HUES64 (cell line): Measurements from ENCODE around the gene EFHD1. TPM values are rescaled to one million over a fixed set of nuclear protein-coding genes. Genes with fewer than 3 reads are reported as not detected.
A peak's percentile ranks its signal among the peaks of the same experiment; 100 is the strongest.

Experiments
- H3K27ac ChIP-seq: 2 replicates; pipeline ENCODE4 v1.7.0; 2013; ENCODE audit warnings: low read depth, low read length, inconsistent platforms
- H3K27me3 ChIP-seq: 2 replicates; pipeline ENCODE4 v1.6.1; 2013; ENCODE audit warnings: mild to moderate bottlenecking, low read length; ENCODE audit not compliant: insufficient read depth
- H3K36me3 ChIP-seq: 2 replicates; pipeline ENCODE4 v1.6.1; 2013; ENCODE audit warnings: mild to moderate bottlenecking, low read length; ENCODE audit not compliant: insufficient read depth
- H3K4me1 ChIP-seq: 2 replicates; pipeline ENCODE4 v1.6.1; 2013; ENCODE audit warnings: mild to moderate bottlenecking, low read length, moderate library complexity; ENCODE audit not compliant: insufficient read depth
- H3K4me3 ChIP-seq: 2 replicates; pipeline ENCODE4 v1.5.1; 2013; ENCODE audit warnings: mild to moderate bottlenecking, low read length, moderate library complexity
- H3K9ac ChIP-seq: 2 replicates; pipeline ENCODE4 v1.6.1; 2013; ENCODE audit warnings: mild to moderate bottlenecking, low read depth, low read length
- H3K9me3 ChIP-seq: 2 replicates; pipeline ENCODE4 v1.6.1; 2013; ENCODE audit warnings: low read depth, low read length; ENCODE audit not compliant: insufficient read depth
- WGBS: fragments of 150-250, 120-280 bp; methylation state at CpG from one replicate; pipeline ENCODE4 v1.1.7; 2013; ENCODE audit warnings: missing lambda C conversion rate; 5-methylcytosine and 5-hydroxymethylcytosine counted together
- polyA plus RNA-seq, 2 experiments: library from polyadenylated mRNA; stranded (reverse); fragments of 50-300 nt; gene quantifications; one replicate each; pipeline ENCODE4 v1.2.3, GENCODE V29; 2013

EFHD1 gene
- polyA plus RNA-seq (2013, experiment 1 of 2), result 2.6 TPM
- 3.9 TPM for polyA plus RNA-seq (2013, experiment 2 of 2)

GRCh38 chr2:232633413-232634205 is at the start of gene EFHD1:
Gene EFHD1 (plus strand): TSS chr2:232633604. CDS start chr2:232633705, 101 bp downstream.
- Histone ChIP-seq H3K36me3 (no peaks in the 10 kb centered on the region), H3K4me1 (peaks cover 5% of the 10 kb centered on the region; the same call in 1 of the 2 replicates), H3K27ac (no peak within 1 kb of the TSS), H3K27me3 (peaks cover 65% of the 10 kb centered on the region), H3K9ac (peak within 1 kb of the TSS; percentile 64), H3K4me3 (peak within 1 kb of the TSS; percentile 76), H3K9me3 (no peaks in the 10 kb centered on the region)
- under 1% methylated on average over 90 of the region's 90 CpGs for WGBS

- Histone ChIP-seq H3K36me3 (peaks cover 33% of the 10 kb centered on the region), H3K27me3 (no peaks in the 10 kb centered on the region), H3K27ac (no peak overlapping the region), H3K9me3 (no peaks in the 10 kb centered on the region), H3K9ac (no peak overlapping the region), H3K4me1 (no peaks in the 10 kb centered on the region; the same call in 1 of the 2 replicates), H3K4me3 (no peak overlapping the region)
- WGBS, result 93% methylated on average over 6 of the region's 6 CpGs
These were observed 49.2 kb upstream of the EFHD1 start for GRCh38 chr2:232584238-232584637.

GRCh38 chr2:232586943-232587505 is 46.4 kb upstream of the EFHD1 start:
- H3K27ac ChIP-seq, result no peak overlapping the region
- peaks cover 16% of the 10 kb centered on the region for H3K36me3 ChIP-seq
- no peak overlapping the region for H3K9ac ChIP-seq
- no peak overlapping the region for H3K4me3 ChIP-seq
- 81% methylated on average over 4 of the region's 5 CpGs for WGBS
- no peaks in the 10 kb centered on the region for H3K27me3 ChIP-seq
- no peaks in the 10 kb centered on the region; the same call in 1 of the 2 replicates for H3K4me1 ChIP-seq
- peaks cover 3% of the 10 kb centered on the region; the same call in 1 of the 2 replicates for H3K9me3 ChIP-seq

GRCh38 chr2:232587512-232587911 is 45.9 kb upstream of the EFHD1 start:
- 86% methylated on average over 7 of the region's 7 CpGs for WGBS
- H3K9me3 ChIP-seq, result peaks cover 3% of the 10 kb centered on the region; the same call in 1 of the 2 replicates
- no peak overlapping the region for H3K27ac ChIP-seq

GRCh38 chr2:232588031-232588430 is 45.4 kb upstream of the EFHD1 start:
- no peak overlapping the region for H3K9ac ChIP-seq
- peaks cover 3% of the 10 kb centered on the region; the same call in 1 of the 2 replicates for H3K9me3 ChIP-seq
- H3K27ac ChIP-seq, result no peak overlapping the region
- H3K27me3 ChIP-seq, result no peaks in the 10 kb centered on the region
- 91% methylated on average over 8 of the region's 8 CpGs for WGBS
- no peaks in the 10 kb centered on the region; the same call in 1 of the 2 replicates for H3K4me1 ChIP-seq
- H3K4me3 ChIP-seq, result no peak overlapping the region
- H3K36me3 ChIP-seq, result peaks cover 11% of the 10 kb centered on the region

More at GRCh38 chr2:232587512-232587911, 45.9 kb upstream of the EFHD1 start:
- H3K36me3 ChIP-seq, result peaks cover 15% of the 10 kb centered on the region
- no peaks in the 10 kb centered on the region; the same call in 1 of the 2 replicates for H3K4me1 ChIP-seq
- H3K4me3 ChIP-seq, result no peak overlapping the region
- no peak overlapping the region for H3K9ac ChIP-seq
- no peaks in the 10 kb centered on the region for H3K27me3 ChIP-seq

- Histone ChIP-seq H3K27ac (no peak overlapping the region), H3K4me3 (no peak overlapping the region), H3K27me3 (no peaks in the 10 kb centered on the region), H3K9me3 (peaks cover 3% of the 10 kb centered on the region; the same call in 1 of the 2 replicates), H3K9ac (no peak overlapping the region), H3K4me1 (no peaks in the 10 kb centered on the region; the same call in 1 of the 2 replicates), H3K36me3 (peaks cover 5% of the 10 kb centered on the region; the same call in 1 of the 2 replicates)
- WGBS, result 97% methylated on average over 18 of the region's 18 CpGs
These were observed 44.5 kb upstream of the EFHD1 start for GRCh38 chr2:232588680-232589585.

- no peak overlapping the region for H3K4me3 ChIP-seq
- no peak overlapping the region for H3K9ac ChIP-seq
- no peak overlapping the region for H3K27ac ChIP-seq
- no peaks in the 10 kb centered on the region for H3K36me3 ChIP-seq
- H3K4me1 ChIP-seq, result no peaks in the 10 kb centered on the region
- no peaks in the 10 kb centered on the region for H3K27me3 ChIP-seq
- H3K9me3 ChIP-seq, result peaks cover 3% of the 10 kb centered on the region; the same call in 1 of the 2 replicates
- WGBS, result 91% methylated on average over 3 of the region's 3 CpGs
These were observed 40.5 kb upstream of the EFHD1 start for GRCh38 chr2:232592772-232593395.

GRCh38 chr2:232593982-232594381 is 39.4 kb upstream of the EFHD1 start:
- Histone ChIP-seq H3K27ac (no peak overlapping the region), H3K4me1 (no peaks in the 10 kb centered on the region), H3K9ac (no peak overlapping the region; the same call in 1 of the 2 replicates), H3K27me3 (no peaks in the 10 kb centered on the region), H3K4me3 (no peak overlapping the region), H3K9me3 (peaks cover 3% of the 10 kb centered on the region; the same call in 1 of the 2 replicates), H3K36me3 (no peaks in the 10 kb centered on the region)
- WGBS, result 93% methylated on average over 6 of the region's 7 CpGs

- Histone ChIP-seq H3K4me3 (no peak overlapping the region), H3K4me1 (no peaks in the 10 kb centered on the region), H3K27ac (no peak overlapping the region), H3K27me3 (no peaks in the 10 kb centered on the region), H3K36me3 (no peaks in the 10 kb centered on the region), H3K9ac (no peak overlapping the region), H3K9me3 (no peaks in the 10 kb centered on the region)
- 82% methylated on average over 7 of the region's 7 CpGs for WGBS
These were observed 35.9 kb upstream of the EFHD1 start for GRCh38 chr2:232597362-232598079.

GRCh38 chr2:232598293-232598692 is 35.1 kb upstream of the EFHD1 start:
- Histone ChIP-seq H3K27me3 (no peaks in the 10 kb centered on the region), H3K27ac (no peak overlapping the region), H3K9me3 (no peaks in the 10 kb centered on the region), H3K4me3 (no peak overlapping the region), H3K36me3 (no peaks in the 10 kb centered on the region), H3K9ac (no peak overlapping the region), H3K4me1 (no peaks in the 10 kb centered on the region)
- 90% methylated on average over 4 of the region's 4 CpGs for WGBS
